GM18498 (cell line): ENCODE results near the gene SPATA22.
"Not testable (repeated sequence)": the region's sequence is repeated elsewhere in the genome, so short reads cannot be mapped to it uniquely, and the experiment has no call there.

ENCODE experiments used
- ATAC-seq: cut with Tn5 transposase; IDR thresholded peaks from one replicate; pipeline ENCODE4 v1.9.1; 2021; ENCODE audit warnings: mild to moderate bottlenecking, moderate library complexity; ENCODE audit not compliant: unreplicated experiment

SPATA22 gene, protein sequence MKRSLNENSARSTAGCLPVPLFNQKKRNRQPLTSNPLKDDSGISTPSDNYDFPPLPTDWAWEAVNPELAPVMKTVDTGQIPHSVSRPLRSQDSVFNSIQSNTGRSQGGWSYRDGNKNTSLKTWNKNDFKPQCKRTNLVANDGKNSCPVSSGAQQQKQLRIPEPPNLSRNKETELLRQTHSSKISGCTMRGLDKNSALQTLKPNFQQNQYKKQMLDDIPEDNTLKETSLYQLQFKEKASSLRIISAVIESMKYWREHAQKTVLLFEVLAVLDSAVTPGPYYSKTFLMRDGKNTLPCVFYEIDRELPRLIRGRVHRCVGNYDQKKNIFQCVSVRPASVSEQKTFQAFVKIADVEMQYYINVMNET

DNA sequence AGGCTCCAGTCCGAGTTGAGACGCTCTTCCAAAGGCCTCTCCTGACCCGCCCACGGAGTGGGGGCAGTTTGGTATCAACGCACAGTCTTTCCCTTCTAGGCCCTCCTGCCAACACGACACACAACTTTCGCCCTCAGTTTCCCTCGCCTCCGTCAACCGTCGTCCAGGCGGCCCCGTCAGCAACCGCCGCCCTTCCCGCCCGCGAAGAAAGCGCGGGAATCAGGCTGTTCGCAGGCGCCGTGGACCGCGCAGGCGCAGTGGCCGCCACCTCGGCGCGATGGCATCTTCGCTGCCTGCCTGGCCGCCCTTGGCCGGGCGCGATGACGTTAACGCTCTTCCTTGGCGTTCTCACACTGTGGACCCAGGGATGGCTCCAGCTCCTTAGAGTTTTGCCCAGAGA lies at the start of gene SPATA22:
TSS of gene SPATA22 (minus strand) at position 221 of the 400 bp plus-strand sequence. CDS start 2,494 bp downstream, outside the sequence.
- ATAC-seq, result no peak

DNA sequence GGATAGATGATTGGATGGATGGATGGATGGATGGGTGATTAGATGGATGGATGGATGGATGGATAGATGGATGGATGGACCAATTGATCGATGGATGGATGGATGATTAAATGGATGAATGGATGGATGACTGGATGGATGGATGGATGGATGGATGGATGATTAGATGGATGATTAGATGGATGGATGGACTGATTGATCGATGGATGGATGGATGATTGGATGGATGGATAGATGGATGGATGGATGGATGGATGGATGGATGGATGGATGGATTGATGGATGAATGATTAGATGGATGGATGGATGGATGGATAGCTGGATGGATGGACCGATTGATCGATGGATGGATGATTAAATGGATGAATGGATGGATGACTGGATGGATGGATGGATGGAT lies 47.9 kb upstream of the SPATA22 start:
- not testable (repeated sequence) for ATAC-seq

DNA sequence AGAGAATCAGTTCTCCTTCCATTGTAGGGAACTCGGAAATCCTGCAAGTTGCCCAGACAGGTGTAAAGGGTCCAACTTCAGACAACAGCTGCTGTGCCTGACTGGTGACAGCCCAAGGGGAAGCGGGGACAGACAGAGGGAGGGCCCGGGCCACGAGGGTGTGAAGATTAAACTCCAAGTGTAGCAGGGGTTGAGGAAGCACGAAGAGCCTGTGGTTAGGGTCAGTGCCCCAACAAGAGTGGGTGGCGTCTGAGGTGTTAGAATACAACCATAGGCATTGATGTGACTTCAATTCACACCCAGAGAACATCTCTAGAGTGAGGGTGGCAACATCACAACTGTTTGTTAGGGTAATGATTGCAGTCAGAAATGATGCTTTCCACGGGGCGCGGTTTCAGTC lies 43.3 kb upstream of the SPATA22 start:
- ATAC-seq, result no peak

DNA sequence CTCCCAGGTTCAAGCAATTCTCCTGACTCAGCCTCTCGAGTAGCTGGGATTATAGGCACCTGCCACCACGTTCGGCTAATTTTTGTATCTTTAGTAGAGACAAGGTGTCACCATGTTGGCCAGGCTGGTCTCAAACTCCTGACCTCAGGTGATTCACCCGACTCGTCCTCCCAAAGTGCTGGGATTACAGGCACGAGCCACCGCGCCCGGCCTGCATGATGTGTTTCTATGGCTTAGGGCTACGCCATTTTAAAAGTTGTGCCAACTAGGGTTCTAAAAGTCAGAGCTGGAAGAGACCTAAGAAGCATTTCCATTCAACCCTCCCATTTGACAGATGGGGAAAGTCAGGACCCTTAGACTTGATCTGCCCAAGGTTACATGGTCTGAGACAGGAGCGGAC lies 42.5 kb upstream of the SPATA22 start:
- ATAC-seq, result not testable (repeated sequence)

DNA sequence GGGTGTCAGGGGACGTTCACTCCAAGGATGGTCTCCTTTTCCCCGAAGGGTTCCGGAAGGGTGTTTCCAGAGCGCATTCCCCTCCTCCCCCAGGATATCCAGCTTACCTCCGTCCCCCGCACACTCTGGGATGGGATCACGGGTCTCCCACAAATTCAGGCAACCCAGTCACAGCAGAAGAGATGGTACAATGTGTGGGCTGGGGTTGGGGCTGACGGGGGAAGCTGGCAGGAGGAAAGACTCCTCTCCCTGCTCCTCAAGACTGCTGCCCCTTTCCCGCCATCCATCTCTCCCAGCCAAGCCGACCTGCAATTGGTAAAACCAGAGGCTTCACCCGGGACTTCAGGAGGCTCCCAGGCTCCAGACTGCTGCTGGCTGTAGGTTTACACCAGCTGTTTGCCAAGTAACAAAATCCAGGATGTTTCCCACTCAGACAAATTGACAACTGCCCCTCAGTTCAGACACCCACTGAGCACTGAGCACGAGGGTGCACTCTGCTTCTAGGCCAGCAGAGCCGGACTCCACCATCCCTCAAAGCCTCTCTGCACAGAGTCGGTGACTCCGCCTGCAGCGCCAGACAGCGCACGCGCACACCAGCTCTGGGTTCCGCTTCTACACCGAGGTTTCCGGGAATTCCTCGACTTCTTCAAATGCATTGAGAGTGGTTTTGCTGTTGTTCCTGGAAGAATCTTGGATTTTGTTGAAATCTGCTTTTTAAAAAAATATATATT lies 41.9 kb upstream of the SPATA22 start:
- ATAC-seq, result no peak

DNA sequence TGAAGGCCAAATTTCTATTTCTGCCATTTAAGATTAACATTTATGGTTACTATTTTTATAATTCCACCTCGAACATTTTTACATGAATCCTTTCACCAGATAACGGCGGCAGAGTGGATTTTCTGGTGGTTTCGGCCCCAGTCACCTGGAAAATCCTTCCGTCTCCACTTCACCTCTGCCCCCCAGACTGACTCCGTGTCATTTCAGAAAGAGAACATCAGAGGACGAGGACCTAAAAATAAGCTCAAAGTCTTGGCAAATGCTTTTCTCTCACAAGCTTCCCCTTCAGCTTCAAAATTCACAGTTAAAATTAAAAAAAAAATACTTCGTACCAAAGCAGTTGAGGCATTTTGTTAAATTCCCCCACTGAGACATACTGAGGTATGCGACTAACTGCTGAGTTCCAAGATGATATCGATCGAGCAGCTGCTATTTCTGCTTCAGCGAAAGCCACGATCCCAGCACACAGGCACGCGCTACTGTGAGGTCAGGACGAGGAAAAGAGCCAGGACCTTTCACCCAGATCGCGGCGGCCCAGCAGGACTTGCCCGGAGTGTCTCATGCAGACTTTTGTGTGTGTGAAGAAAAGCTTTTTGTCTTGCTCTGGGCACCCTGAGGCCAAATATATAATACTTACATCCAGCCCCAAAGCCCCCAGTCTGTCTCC lies 41.0 kb upstream of the SPATA22 start:
- ATAC-seq, result no peak

DNA sequence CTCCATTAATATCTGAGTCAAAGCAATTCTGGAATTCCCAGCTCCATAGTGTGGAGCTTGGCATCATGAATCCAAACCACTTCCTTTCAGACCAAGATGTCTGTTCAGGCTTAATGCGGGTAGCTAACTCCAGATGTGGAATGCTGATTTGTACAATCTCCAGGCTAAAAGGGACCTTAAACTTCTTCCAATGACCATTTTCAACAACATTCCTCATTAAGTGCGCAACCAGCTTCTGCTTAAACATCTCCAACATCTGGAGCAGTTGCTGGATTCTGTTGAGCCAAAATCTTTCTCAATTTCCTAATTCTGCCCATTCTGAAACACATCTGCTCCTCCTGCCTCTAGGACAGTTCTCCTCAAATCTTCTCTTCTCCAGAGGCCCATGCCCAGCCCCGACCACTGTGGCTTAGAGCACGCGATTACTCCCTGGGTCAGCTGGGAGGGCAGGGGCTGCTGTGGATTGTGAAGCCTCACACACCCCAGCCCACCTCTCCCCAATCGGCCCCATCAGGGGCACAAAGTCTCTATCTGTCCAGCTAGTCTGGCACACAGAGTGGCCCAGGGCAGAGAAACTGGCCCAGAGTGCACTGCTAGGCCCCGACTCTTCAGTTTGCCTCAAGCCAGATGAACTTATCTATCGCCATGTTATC lies 40.4 kb upstream of the SPATA22 start:
- ATAC-seq, result no peak

DNA sequence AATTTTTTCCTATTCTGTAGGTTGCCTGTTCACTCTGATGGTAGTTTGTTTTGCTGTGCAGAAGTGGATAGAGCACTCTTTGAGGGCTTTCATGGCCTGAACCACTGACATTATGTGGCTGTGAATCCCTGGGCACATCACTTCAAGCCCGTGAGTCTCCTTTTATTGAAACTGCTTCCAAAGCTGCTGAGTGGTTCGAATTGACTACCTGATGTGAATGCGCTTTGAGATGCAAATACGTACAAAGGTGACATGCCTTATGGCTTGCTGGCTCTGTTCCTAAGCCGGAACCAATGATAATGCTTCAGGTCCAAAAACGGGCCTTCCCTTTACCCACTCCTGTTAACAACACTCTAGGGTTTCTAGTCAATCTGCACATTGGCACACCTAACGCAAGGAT lies 38.5 kb upstream of the SPATA22 start:
- ATAC-seq, result no peak

DNA sequence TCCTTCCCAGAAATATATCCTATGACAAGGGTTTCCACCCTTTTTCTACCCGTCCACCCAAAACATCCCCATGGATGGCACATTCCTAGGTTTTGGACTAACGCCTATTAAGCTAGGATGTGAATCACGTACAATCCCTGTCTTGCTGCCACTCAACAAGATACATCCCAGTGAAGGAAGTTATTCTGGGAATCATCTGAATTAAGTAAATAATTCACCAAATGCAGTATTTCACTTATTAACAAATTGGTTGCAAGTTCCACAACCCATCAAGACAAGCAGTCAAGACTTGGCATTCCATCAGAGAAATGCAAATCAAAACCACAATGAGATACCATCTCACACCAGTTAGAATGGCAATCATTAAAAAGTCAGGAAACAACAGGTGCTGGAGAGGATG lies 36.2 kb upstream of the SPATA22 start:
- no peak for ATAC-seq

DNA sequence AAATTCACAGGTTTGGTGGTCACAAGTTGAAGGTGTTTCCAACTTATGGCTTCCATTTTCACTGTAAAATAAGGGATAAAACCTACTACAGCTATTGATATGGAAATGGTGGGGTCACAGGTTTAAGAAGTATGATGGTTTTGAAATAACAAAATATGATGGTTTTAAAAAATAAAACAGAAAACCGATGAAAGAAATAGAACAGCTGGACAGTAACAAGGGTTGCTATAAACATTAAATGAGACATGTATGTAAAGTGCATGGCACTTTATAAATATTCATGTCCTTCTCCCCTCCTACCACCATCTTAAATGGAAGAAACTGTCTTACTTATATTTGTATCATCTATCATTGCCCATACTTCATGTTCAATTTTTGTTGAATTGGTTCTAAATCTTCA lies 35.5 kb upstream of the SPATA22 start:
- no peak for ATAC-seq

DNA sequence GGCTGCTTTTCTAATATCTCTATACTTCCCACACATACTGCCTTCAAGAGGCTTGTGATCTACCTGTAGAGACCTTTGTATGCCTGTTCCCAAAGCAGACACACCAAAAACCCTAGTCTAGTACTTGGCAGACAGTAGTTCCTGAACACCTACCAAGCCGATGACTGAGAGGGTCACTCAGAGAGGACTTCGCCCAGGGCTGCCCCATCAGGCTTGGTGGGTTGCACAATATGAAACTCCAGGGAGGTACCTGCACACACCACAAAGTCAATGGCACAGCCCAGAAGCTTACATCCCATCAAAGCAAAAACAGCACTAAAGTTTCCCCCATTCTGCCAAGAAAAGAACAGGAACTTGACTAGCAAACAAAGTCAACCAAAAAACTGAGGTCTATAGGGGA lies 34.4 kb upstream of the SPATA22 start:
- ATAC-seq, result no peak

DNA sequence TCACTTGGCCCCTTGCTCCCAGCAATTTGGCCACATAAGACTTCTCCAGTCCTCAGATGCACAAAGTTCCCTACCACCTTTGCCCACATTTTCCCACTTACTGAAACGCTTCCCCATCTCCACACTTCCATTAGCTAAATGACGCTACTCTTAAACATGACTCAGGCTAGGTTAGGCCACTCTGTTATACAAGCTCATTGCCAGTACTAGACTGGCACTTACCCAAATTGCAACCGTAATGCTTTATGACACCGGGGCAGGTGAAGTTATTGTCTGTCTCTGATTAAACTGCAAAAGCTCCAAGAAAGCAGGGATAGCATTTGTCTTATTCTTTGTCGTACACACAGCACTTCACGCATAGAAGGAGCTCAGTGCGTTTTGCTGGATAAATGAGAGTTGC lies 33.4 kb upstream of the SPATA22 start:
- ATAC-seq, result no peak

DNA sequence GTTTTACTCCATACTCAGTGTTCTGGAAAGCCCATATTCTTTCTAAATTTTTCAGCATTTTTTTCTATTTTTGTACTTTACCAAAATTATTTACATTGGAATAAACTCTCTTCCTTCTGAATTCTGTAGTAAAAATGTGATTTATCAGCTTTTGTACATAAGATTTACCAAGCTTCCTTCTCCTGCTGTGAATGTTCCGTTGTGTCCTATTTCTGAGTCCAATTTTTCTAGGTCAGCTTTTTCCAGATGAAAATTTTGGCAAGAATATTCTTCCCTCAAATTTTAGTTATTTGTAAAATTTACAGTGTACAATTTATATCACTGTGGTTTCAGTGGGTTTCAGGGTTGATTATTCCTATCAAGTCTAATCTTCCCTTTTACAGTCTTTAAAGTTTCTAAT lies 31.7 kb upstream of the SPATA22 start:
- no peak for ATAC-seq

DNA sequence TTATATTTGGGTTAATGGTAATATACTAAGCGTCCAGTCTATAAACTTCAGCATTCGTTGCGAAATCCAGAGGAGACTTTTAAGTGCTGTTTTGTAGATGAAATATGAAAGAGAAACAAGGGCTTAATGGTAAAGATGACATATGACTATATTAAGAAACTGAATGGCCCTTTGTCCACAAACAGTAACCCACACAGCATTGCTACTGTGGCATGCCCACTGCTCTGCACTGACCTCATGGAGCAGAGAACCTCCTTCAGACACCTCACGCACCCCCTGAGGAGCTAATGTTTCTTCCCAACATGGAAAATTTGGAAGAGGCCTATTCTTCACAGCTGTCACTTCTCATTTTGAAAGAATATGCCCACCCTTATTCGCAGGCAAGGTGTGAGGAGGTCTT lies 30.8 kb upstream of the SPATA22 start:
- ATAC-seq, result no peak

DNA sequence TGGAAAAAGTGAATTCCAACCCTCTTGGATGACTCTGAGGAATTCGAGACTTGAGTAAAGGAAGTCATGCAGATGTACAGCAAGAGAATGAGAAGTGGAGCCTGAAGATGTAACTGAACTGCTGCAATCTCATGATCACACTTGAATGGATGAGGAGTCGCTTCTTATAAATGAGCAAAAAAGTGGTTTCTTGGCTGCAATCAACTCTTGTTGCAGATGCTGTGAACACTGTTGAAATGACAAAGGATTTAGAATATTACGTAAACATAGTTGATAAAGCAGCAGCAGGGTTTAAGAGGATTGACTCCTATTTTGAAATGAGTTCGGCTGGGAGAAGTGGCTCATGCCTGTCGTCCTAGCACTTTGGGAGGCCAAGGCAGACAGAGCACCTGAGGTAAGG lies 29.7 kb upstream of the SPATA22 start:
- no peak for ATAC-seq

DNA sequence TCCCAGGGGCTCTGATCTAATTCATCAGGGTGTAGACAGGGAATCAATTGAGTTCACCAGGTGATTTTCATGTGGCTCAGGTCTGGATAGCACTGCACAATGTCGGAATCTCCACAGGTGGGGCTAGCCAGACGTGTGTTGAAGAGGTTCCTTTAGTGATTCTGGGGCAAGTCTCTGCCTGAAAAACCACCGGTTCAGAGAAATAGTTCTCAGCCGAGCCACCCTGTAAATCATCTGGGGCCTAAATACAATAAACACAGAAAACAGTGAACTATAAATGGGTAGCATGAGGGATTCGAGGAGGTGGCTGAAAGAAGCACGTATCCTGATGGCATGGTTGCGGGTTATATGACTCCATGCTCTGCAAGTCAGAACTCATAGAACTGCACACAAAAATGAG lies 25.5 kb upstream of the SPATA22 start:
- ATAC-seq, result no peak

DNA sequence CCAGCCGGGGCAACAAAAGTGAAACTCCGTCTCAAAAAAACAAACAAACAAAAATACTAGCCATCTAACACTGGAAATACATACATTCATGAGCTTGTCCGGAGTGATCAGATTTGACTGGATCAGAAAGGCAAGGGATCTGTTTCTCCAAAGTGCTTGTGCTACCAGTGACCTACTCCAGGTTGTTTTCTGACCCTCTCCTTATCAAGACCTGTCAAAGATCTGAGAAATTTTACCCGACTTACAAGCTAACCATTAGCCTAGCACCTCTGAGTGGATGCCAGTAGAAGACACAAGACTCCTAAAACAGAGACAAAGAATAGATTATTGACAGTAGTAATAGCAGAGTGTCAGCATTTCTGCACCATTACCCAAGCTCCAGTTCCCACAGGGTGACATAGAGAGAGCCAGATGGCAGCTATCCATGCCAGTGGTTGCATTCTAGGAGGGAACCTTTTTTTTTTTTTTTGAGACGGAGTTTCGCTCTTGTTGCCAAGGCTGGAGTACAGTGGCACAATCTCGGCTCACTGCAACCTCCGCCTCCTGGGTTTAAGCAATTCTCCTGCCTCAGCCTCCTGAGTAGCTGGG lies 14.0 kb upstream of the SPATA22 start:
- ATAC-seq, result no peak

DNA sequence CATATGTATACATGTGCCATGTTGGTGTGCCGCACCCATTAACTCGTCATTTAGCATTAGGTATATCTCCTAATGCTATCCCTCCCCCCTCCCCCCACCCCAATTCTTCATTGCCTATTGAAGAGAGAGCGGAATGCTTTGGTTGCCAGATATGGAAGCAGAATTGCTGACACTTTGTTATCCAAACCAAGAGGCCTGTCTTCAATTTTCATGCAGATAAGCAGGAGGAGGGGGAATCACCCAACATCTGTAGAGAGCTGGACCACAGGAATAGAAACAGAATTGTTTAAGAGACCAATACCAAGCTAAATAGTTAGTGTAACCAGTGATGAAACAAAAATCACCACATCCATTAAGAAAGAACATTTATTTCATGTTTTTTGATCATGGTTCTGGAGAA lies 11.2 kb upstream of the SPATA22 start:
- ATAC-seq, result no peak

DNA sequence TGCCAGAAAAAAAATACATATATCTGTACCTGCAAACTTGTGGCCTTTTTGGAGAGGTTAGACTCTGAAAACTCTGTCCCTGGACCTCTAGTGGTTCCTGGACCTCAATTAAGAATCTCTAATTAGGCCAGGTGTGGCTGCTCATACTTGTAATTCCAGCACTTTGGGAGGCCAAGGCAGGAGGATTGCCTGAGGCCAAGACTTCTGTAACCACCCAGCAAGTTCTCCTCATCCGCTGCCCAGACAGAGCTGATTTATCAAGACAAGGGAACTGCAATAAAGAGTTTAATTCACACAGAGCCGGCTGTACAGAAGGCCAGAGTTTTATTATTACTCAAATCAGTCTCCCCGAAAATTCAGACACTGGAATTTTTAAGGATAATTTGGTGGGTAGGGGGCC lies 8.4 kb upstream of the SPATA22 start:
- ATAC-seq, result no peak

DNA sequence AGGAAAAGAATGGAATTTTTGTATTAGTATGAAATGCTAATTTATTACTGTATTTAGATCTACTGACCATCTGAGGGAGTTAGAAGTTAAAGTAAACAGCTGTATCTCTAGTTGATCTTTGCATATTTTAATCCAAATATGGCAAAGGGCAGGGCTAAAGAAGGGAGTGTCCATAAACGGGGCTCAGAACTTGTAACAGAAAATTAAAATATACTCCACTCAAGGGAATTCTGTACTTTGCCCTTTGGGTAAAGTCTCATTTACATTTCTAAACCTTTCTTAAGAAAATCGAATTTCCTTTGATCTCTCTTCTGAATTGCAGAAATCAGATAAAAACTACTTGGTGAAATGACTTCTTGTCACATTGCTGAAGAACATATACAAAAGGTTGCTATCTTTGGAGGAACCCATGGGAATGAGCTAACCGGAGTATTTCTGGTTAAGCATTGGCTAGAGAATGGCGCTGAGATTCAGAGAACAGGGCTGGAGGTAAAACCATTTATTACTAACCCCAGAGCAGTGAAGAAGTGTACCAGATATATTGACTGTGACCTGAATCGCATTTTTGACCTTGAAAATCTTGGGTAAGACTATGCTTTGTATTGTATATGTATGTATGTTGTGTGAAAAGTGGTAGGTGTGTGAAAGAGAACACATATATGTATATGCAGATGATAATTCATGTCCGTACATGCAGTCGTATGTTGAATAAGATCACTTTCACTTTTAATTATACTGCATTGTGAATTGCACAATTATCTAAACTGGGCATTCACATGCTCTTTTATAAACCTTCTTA lies 4.4 kb upstream of the SPATA22 start, which contains the start of gene ASPA:
TSS of gene ASPA (plus strand) at position 186 of the 799 bp plus-strand sequence. CDS start at position 349, 163 bp downstream.
- ATAC-seq, result no peak
